CD8-positive, alpha-beta memory T cell (primary cell): Measurements from ENCODE around the gene FNBP1L. TPM values are rescaled to one million over a fixed set of nuclear protein-coding genes. Genes with fewer than 3 reads are reported as not detected.

Experiments used
- CTCF ChIA-PET: fragments of 350-600 bp; sonication (Branson Sonifier 250); formaldehyde crosslinking; loops from one replicate; lab custom pipeline; 2021; ENCODE audit warnings: antibody characterized with exemption; lab: Charles Lee
- POLR2A ChIA-PET: fragments of 350-600 bp; sonication (Branson Sonifier 250); formaldehyde crosslinking; loops from one replicate; lab custom pipeline; 2021; ENCODE audit warnings: antibody characterized with exemption; lab: Charles Lee
- DNase-seq, 5 donors: peaks; one replicate each; pipeline versions ENCODE4 v3.0.0 to v3.0.0-alpha.2; 2020 to 2022; ENCODE audit warnings: mixed read lengths in 1 of 5
- H3K27ac ChIP-seq: one replicate; pipeline ENCODE4 v1.7.0; 2013; ENCODE audit warnings: low read depth, mild to moderate bottlenecking, low read length, moderate library complexity
- H3K27me3 ChIP-seq: 2 replicates; pipeline ENCODE4 v1.7.0; 2013; ENCODE audit warnings: low read length, mild to moderate bottlenecking; ENCODE audit not compliant: insufficient read depth, poor library complexity, severe bottlenecking
- H3K36me3 ChIP-seq: 2 replicates; pipeline ENCODE4 v1.7.0; 2013; ENCODE audit warnings: mild to moderate bottlenecking, low read length, moderate library complexity; ENCODE audit not compliant: insufficient read depth
- H3K4me1 ChIP-seq: 2 replicates; pipeline ENCODE4 v1.7.0; 2013; ENCODE audit warnings: mild to moderate bottlenecking, low read length, moderate library complexity; ENCODE audit not compliant: insufficient read depth
- H3K4me3 ChIP-seq: 2 replicates; pipeline ENCODE4 v1.7.0; 2013; ENCODE audit warnings: mild to moderate bottlenecking, low read length
- H3K9me3 ChIP-seq: 2 replicates; pipeline ENCODE4 v1.7.0; 2013; ENCODE audit warnings: mild to moderate bottlenecking, low read length
- H3K27ac Mint-ChIP-seq, 8 donors: one replicate each; pipeline ENCODE4 v1.8.0; 2020 to 2021; ENCODE audit warnings: mixed read lengths in 8 of 8, mild to moderate bottlenecking in 6 of 8, inconsistent platforms in 3 of 8, moderate library complexity in 3 of 8
- H3K27me3 Mint-ChIP-seq, 2 donors: one replicate each; pipeline ENCODE4 v1.8.0; 2020 to 2021; ENCODE audit warnings: mixed read lengths in 2 of 2, mild to moderate bottlenecking in 1 of 2, moderate library complexity in 1 of 2
- H3K36me3 Mint-ChIP-seq, 3 donors: one replicate each; pipeline ENCODE4 v1.8.0; 2020 to 2021; ENCODE audit warnings: mixed read lengths in 3 of 3, inconsistent platforms in 1 of 3, mild to moderate bottlenecking in 1 of 3
- H3K4me1 Mint-ChIP-seq, 3 donors: one replicate each; pipeline ENCODE4 v1.8.0; 2020 to 2021; ENCODE audit warnings: mixed read lengths in 3 of 3, inconsistent platforms in 1 of 3, mild to moderate bottlenecking in 1 of 3
- H3K4me3 Mint-ChIP-seq, 7 donors: one replicate each; pipeline ENCODE4 v1.8.0; 2020 to 2021; ENCODE audit warnings: mixed read lengths in 7 of 7, mild to moderate bottlenecking in 6 of 7, moderate library complexity in 4 of 7, inconsistent platforms in 2 of 7
- H3K9me3 Mint-ChIP-seq, 5 donors: one replicate each; pipeline ENCODE4 v1.8.0; 2020 to 2022; ENCODE audit warnings: mixed read lengths in 5 of 5, mild to moderate bottlenecking in 3 of 5, moderate library complexity in 2 of 5, inconsistent platforms in 1 of 5
- polyA plus RNA-seq: library from polyadenylated mRNA; unstranded; fragments of 300-500 nt; fragmentation: Illumina TruSeq; gene quantifications from one replicate; pipeline ENCODE4 v1.2.3, GENCODE V29; 2021
- total RNA-seq, 2 experiments: library from RNA; stranded (reverse); gene quantifications; one replicate each; pipeline ENCODE4 v1.2.3, GENCODE V29; 2021

FNBP1L gene
- total and polyA plus RNA-seq, 3 experiments from 2014 or later = 0.17 to 1.1 (median 0.91) TPM

DNA sequence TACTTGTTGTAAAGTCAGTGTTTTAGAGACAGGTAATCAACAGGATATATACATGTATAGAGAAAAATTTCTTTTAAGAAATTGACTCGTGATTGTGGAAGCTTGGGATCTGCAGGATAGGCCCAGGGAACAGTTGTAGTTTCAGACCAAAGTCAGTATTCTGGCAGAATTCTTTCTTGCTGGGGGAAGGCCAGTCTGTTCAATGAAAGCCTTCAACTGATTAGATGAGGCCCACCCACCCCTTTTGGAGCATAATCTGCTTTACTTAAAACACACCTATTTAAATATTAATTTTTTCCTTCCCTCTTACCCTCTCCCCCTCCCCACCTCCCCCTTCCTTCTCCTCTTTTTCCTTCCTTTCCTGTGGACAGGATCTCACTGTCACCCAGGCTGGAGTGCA is 48.0 kb downstream of the FNBP1L start:
- ChIA-PET CTCF (no interaction called here), POLR2A (no interaction called here)
- Mint-ChIP-seq H3K27ac (no peak overlapping the region), H3K27me3 (peaks cover 6 to 39% of the 10 kb centered on the region in 2 donors), H3K4me3 (no peak overlapping the region), H3K9me3 (peaks cover 0 to 2% (median 0%) of the 10 kb centered on the region in 5 donors), H3K36me3 (no peaks in the 10 kb centered on the region), H3K4me1 (no peaks in the 10 kb centered on the region)
- Histone ChIP-seq H3K9me3 (no peaks in the 10 kb centered on the region), H3K4me1 (no peaks in the 10 kb centered on the region), H3K27me3 (no peaks in the 10 kb centered on the region), H3K27ac (no peak overlapping the region), H3K4me3 (no peak overlapping the region), H3K36me3 (no peaks in the 10 kb centered on the region)
- no peak for DNase-seq

DNA sequence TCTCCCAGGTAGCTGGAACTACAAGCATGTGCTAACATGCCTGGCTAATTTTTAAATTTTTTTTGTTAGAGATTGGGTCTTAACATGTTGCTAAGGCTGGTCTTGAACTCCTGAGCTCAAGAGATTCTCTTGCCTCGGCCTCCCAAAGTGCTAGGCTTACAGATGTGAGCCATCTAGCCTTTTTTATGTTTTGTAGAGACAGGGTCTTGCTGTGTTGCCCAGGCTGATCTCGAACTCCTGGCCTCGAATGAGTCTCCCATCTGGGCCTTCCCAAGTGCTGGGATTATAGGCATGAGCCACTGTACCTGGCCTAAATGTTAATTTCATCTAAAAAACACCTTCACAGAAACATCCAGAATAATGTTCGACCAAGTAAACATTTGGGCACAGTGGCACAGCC is 48.6 kb downstream of the FNBP1L start:
- H3K36me3 ChIP-seq = no peaks in the 10 kb centered on the region
- CTCF ChIA-PET = no interaction called here
- no peak for DNase-seq
- no peaks in the 10 kb centered on the region for H3K9me3 ChIP-seq
- no peaks in the 10 kb centered on the region for H3K36me3 Mint-ChIP-seq
- H3K27ac Mint-ChIP-seq = no peak overlapping the region
- H3K27me3 ChIP-seq = no peaks in the 10 kb centered on the region
- POLR2A ChIA-PET = no interaction called here
- no peak overlapping the region for H3K4me3 ChIP-seq
- peaks cover 0 to 2% (median 0%) of the 10 kb centered on the region in 5 donors for H3K9me3 Mint-ChIP-seq
- no peaks in the 10 kb centered on the region for H3K4me1 Mint-ChIP-seq
- H3K27ac ChIP-seq = no peak overlapping the region
- H3K4me1 ChIP-seq = no peaks in the 10 kb centered on the region
- H3K27me3 Mint-ChIP-seq = peaks cover 8 to 39% of the 10 kb centered on the region in 2 donors
- no peak overlapping the region for H3K4me3 Mint-ChIP-seq

DNA sequence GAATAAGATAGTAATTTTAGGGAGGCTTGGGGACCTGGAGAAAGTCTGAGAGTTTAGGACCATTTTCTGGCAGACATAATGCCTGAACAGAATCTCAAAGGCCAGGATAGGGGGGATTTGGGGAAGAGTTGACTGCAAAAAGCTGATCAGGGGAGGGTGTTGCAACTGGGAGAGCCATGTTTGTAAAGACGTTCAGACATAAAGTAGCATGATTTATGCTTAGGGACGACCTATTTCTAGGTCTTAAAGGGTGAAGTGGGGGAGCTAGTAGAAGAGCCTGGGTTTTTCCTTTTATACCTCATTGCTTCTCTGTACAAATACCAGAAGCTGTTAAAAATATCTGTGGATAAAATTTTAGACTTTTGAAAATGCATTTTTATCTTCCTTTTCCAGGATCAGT is 51.2 kb downstream of the FNBP1L start:
- no peak overlapping the region for H3K4me3 Mint-ChIP-seq
- H3K36me3 Mint-ChIP-seq = no peaks in the 10 kb centered on the region
- Histone ChIP-seq H3K27me3 (no peaks in the 10 kb centered on the region), H3K4me1 (no peaks in the 10 kb centered on the region), H3K36me3 (no peaks in the 10 kb centered on the region), H3K9me3 (no peaks in the 10 kb centered on the region), H3K27ac (no peak overlapping the region), H3K4me3 (no peak overlapping the region)
- no peaks in the 10 kb centered on the region for H3K4me1 Mint-ChIP-seq
- no peak overlapping the region for H3K27ac Mint-ChIP-seq
- CTCF ChIA-PET = no interaction called here
- POLR2A ChIA-PET = no interaction called here
- peaks cover 8 to 27% of the 10 kb centered on the region in 2 donors for H3K27me3 Mint-ChIP-seq
- peaks cover 0 to 2% (median 0%) of the 10 kb centered on the region in 5 donors for H3K9me3 Mint-ChIP-seq
- no peak for DNase-seq

DNA sequence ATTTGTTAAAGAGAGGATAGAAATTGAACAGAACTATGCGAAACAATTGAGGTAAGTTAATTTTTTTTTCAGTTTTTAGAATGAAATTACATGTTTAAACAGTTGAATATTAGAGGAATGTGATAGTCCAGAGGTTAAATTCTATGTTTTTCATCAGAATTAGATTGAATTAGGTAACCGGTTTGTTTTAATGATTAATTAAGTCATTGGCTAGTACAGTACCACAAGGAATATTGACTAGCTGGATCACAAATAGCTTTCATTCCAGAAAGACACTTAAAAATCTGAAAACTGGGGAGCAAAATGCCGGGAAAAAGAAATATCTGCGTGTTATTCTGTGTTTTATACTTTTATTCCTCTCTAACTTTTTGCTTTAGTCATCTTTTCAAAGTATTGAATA is 51.6 kb downstream of the FNBP1L start:
- Mint-ChIP-seq H3K27ac (no peak overlapping the region), H3K9me3 (peaks cover 0 to 2% (median 0%) of the 10 kb centered on the region in 5 donors), H3K27me3 (peaks cover 8 to 28% of the 10 kb centered on the region in 2 donors), H3K4me3 (no peak overlapping the region), H3K4me1 (no peaks in the 10 kb centered on the region), H3K36me3 (no peaks in the 10 kb centered on the region)
- H3K4me3 ChIP-seq = no peak overlapping the region
- ChIA-PET CTCF (no interaction called here), POLR2A (no interaction called here)
- H3K9me3 ChIP-seq = no peaks in the 10 kb centered on the region
- DNase-seq = no peak
- no peak overlapping the region for H3K27ac ChIP-seq
- H3K27me3 ChIP-seq = no peaks in the 10 kb centered on the region
- H3K4me1 ChIP-seq = no peaks in the 10 kb centered on the region
- no peaks in the 10 kb centered on the region for H3K36me3 ChIP-seq

DNA sequence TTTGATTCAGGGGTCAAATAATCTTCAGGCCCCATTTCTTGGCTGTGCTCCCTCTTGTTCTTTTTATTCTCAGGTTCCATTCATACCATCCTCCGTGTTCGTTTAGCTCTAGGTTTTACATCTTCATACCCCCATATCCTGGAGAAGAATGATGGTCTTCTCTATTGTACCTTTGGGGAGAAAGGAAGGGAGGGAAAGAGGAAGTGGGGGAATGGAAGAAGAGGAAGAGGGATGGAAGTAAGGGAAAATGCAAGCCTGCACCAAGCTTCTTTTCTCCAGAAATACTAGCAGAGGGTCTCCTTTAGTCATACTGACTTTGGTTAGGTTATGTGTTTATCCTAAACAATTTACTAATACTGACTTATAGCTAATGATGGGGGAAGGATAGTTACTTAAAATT is 52.4 kb downstream of the FNBP1L start:
- H3K27me3 Mint-ChIP-seq = peaks cover 10 to 24% of the 10 kb centered on the region in 2 donors
- H3K27ac ChIP-seq = no peak overlapping the region
- H3K9me3 Mint-ChIP-seq = no peaks in the 10 kb centered on the region
- H3K4me1 ChIP-seq = no peaks in the 10 kb centered on the region
- no peaks in the 10 kb centered on the region for H3K27me3 ChIP-seq
- H3K4me1 Mint-ChIP-seq = no peaks in the 10 kb centered on the region
- no peak overlapping the region for H3K4me3 ChIP-seq
- POLR2A ChIA-PET = no interaction called here
- H3K36me3 Mint-ChIP-seq = no peaks in the 10 kb centered on the region
- no peaks in the 10 kb centered on the region for H3K9me3 ChIP-seq
- no peaks in the 10 kb centered on the region for H3K36me3 ChIP-seq
- H3K27ac Mint-ChIP-seq = no peak overlapping the region
- CTCF ChIA-PET = no interaction called here
- DNase-seq = no peak
- H3K4me3 Mint-ChIP-seq = no peak overlapping the region

DNA sequence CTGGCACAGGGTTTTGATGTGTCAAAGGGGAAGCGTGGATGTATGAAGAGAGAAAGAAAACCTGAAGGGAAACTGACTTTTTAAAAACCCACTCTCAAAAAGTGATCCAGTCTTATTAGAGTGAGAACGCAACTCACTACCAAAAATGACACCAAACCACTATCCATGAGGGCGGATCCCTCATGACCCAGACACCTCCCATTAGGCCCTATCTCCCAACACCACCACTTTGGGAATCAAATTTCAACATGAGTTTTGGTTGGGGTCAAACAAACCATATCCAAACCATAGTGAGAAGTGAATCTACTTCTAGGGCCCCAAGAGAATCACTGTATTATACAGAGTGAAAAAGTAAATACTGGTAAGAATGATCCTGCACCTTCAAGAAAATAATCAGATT is 53.5 kb downstream of the FNBP1L start:
- no peaks in the 10 kb centered on the region for H3K4me1 Mint-ChIP-seq
- POLR2A ChIA-PET = no interaction called here

DNA sequence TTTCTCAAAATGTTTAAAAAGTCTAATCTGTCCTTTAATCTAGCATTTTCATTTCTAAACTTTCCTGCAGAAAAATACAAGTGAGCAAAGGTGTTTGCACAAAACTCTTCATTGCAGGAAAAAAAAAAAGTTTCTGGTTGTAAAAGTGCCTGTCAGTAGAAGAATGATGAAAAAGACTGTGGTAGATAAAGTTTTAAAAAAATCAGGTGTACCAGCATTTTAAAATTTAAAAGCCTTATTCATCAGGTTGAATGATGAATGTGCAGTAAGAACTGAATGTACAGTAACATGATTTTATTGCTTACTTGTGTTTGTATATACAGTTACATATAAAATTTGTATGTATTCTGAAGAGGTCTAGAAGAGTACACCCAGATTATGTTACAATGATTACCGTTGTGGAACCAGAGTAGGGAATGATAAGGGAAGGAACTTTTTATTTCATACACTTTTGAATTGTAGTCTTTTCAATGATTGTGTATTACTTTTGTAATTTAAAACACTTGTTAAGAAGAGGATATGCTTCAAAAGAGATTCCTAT is 54.0 kb downstream of the FNBP1L start:
- no peaks in the 10 kb centered on the region for H3K4me1 Mint-ChIP-seq
- POLR2A ChIA-PET = no interaction called here
- H3K9me3 Mint-ChIP-seq = no peaks in the 10 kb centered on the region
- H3K36me3 ChIP-seq = no peaks in the 10 kb centered on the region
- no peak overlapping the region for H3K27ac ChIP-seq
- H3K27me3 ChIP-seq = no peaks in the 10 kb centered on the region
- CTCF ChIA-PET = no interaction called here
- DNase-seq = no peak
- H3K36me3 Mint-ChIP-seq = no peaks in the 10 kb centered on the region
- no peaks in the 10 kb centered on the region for H3K9me3 ChIP-seq
- H3K27me3 Mint-ChIP-seq = peaks cover 12 to 15% of the 10 kb centered on the region in 2 donors
- no peak overlapping the region for H3K27ac Mint-ChIP-seq
- no peaks in the 10 kb centered on the region for H3K4me1 ChIP-seq
- no peak overlapping the region for H3K4me3 ChIP-seq
- no peak overlapping the region for H3K4me3 Mint-ChIP-seq

More for the DNA sequence above, 53.5 kb downstream of the FNBP1L start:
- no peak overlapping the region for H3K27ac Mint-ChIP-seq
- Histone ChIP-seq H3K9me3 (no peaks in the 10 kb centered on the region), H3K4me1 (no peaks in the 10 kb centered on the region), H3K4me3 (no peak overlapping the region), H3K27me3 (no peaks in the 10 kb centered on the region), H3K36me3 (no peaks in the 10 kb centered on the region), H3K27ac (no peak overlapping the region)
- H3K4me3 Mint-ChIP-seq = no peak overlapping the region
- no peaks in the 10 kb centered on the region for H3K36me3 Mint-ChIP-seq
- CTCF ChIA-PET = no interaction called here
- no peaks in the 10 kb centered on the region for H3K9me3 Mint-ChIP-seq
- H3K27me3 Mint-ChIP-seq = peaks cover 12 to 18% of the 10 kb centered on the region in 2 donors
- no peak for DNase-seq

DNA sequence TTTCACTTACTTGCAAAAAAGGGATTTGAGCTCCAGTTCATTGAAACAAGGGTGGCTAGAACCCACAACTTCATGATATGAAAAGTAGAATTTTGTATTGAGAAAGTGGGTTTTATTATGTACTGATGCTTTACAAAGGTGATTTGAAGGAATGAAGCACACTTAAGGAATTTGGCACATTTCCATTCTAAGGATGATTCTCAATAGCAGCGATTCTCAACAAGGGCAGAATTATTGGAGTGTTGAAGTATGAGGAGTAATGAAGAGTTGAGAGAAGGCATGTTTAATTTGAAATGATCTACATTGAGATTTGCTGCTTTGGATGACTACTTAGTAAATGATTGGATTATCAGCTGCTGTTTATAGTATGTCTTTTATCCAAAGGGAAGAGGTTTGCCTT is 54.7 kb downstream of the FNBP1L start:
- no peak overlapping the region for H3K27ac ChIP-seq
- ChIA-PET CTCF (no interaction called here), POLR2A (no interaction called here)
- H3K4me1 ChIP-seq = no peaks in the 10 kb centered on the region
- H3K36me3 Mint-ChIP-seq = no peaks in the 10 kb centered on the region
- H3K4me3 ChIP-seq = no peak overlapping the region
- H3K27me3 ChIP-seq = no peaks in the 10 kb centered on the region
- peaks cover 12 to 21% of the 10 kb centered on the region in 2 donors for H3K27me3 Mint-ChIP-seq
- H3K9me3 ChIP-seq = no peaks in the 10 kb centered on the region
- H3K4me3 Mint-ChIP-seq = no peak overlapping the region
- no peak overlapping the region for H3K27ac Mint-ChIP-seq
- no peaks in the 10 kb centered on the region for H3K36me3 ChIP-seq
- H3K4me1 Mint-ChIP-seq = no peaks in the 10 kb centered on the region
- no peak for DNase-seq
- H3K9me3 Mint-ChIP-seq = no peaks in the 10 kb centered on the region
